Activated CD4-positive, CD25-positive, alpha-beta regulatory T cell treated with anti-CD3 and anti-CD28 coated beads, Interleukin-2, amount 50 U/mL, for 16 hours (primary cell): ENCODE measurements around the gene TMEM88.
"Not testable (repeated sequence)": the region's sequence is repeated elsewhere in the genome, so short reads cannot be mapped to it uniquely, and the experiment has no call there.

Source experiments
- DNase-seq: peaks from one replicate; pipeline ENCODE4 v3.0.0-alpha.2; 2020; ENCODE audit warnings: low read depth, low spot score

TMEM88 gene, protein sequence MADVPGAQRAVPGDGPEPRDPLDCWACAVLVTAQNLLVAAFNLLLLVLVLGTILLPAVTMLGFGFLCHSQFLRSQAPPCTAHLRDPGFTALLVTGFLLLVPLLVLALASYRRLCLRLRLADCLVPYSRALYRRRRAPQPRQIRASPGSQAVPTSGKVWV

DNA sequence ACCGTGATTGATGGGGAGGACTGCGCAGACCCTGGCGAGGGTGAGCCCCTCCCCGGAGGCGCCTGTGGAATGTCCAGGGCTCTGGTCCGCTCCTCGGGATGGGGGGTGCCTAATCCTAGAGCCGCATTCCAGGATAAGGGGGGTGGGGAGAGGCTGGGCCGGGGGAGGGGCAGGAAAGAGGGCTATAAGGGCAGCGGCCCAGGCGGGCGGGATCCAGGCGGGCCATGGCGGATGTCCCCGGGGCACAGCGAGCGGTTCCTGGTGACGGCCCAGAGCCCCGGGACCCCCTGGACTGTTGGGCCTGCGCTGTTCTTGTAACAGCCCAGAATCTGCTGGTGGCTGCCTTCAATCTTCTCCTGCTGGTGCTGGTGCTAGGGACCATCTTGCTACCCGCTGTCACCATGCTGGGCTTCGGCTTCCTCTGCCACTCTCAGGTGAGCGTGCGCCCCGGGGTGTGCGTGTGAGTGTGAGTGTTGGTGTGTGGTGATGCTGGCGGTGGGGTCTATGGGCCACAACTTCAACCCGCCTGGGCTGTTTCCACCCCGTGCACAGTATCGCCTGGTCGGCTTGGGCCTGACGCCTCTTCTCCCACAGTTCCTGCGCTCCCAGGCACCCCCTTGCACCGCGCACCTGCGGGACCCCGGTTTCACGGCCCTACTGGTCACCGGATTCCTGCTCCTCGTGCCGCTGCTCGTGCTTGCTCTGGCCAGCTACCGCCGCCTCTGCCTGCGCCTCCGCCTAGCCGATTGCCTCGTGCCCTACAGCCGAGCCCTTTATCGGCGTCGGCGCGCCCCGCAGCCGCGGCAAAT lies at the start of gene TMEM88:
TSS of gene TMEM88 (plus strand) at position 216 of the 809 bp plus-strand sequence. CDS start at position 225, 9 bp downstream.
- DNase-seq: no peak

DNA sequence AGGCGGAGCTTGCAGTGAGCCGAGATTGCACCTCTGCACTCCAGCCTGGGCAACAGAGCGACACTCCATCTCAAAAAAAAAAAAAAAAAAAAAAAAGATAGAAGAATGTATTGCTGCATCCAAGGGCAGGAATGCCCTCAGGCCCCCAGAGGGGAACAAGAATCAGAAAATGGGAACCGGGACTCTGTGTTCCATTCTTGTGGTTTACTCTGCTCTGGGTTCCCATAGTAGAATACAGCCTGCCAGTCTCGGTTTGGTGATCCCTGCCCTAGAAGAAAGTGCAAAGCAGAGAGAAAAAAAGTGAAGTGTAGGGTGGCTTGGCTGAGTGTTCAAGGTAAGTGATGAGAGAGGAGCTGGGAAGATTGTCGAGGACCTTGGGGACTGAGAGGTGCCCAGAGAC lies 48.3 kb upstream of the TMEM88 start:
- DNase-seq: no peak

DNA sequence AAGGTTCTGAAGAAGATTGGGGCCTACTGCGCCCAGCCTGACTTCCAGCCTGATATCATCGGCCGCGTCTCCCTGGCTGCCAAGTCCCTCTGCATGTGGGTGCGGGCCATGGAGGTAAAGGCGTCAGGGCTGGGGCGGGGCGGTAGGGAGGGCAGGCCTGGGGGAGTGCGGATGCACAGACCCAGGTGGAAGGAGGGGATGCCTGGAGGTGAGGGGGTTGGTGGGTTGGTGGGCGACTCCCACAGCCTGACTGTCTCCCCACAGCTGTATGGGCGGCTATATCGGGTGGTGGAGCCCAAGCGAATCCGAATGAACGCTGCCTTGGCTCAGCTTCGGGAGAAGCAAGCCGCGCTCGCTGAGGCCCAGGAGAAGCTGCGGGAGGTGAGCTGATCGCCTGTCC lies 47.7 kb upstream of the TMEM88 start:
- DNase-seq: no peak

DNA sequence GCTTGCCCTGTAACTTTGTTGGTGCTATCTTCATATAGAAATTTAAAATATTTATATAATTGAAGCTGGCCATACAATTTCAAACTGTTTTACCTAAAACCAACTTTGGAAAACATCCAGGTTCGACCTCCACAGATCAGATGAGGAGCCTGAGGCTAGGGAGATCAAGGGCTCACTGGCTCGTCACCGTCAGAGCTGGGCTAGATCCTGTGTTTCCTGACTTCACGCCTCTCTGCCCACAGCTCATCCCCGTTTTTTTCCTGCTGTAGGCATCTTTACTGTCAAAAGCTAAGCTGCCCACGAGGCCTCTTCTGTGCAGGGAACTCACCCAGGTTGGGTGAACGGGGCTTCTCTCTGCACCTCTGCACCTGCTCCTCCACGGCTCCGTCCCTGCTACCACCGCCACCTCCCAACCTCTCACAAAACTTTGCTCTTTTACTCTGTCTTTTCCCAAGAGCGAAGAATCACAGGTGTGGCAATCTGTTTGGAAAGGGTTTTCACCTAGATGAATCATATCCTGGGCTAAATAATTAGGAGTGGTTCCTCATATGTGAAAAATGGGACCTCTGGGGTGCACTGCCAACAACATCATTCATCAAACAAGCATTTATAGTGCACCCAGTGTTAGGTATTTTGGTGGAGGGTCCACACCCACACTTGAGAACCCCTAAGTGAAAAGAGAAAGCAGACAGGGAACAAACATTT lies 45.6 kb upstream of the TMEM88 start:
- no peak for DNase-seq

DNA sequence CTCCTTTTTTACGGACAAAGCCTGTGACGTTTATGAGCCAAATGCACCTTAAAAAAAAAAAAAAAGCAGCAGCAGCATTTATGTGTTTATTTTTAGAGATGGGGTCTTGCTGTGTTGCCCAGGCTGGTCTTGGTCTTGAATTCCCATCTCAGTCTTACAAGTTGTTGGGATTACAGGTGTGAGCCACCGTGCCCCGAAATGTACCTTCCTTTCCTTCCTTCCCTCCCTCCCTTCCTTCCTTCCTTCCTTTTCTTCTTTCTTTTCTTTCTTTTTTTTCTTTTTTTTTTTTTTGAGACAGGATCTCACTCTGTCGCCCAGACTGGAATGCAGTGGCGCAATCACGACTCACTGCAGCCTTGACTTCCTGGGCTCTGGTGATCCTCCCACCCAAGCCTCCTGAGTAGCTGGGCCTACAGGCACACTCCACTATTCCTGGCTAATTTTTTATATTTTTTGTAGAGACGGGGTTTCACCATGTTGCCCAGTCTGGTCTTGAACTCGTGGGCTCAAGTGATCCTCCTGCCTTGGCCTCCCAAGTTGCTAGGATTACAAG lies 45.0 kb upstream of the TMEM88 start:
- not testable (repeated sequence) for DNase-seq

DNA sequence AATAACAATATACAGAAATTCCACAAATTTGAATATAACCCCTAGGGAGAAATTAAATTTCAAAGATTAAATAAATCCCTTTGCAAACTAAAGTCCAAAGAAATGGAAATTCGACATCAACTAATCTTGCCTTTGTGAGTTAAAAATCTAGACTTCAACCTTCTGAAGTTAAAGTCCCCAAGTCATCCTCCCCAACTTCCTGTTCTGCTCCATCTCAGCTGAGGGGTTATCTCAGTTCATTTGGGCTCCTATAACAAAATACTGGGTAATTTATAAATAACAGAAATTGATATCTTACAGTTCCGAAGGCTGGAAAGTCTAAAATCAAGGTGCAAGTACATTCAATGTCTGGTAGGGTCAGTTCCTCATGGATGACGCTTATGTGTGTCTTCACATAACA lies 43.6 kb upstream of the TMEM88 start:
- DNase-seq: no peak

DNA sequence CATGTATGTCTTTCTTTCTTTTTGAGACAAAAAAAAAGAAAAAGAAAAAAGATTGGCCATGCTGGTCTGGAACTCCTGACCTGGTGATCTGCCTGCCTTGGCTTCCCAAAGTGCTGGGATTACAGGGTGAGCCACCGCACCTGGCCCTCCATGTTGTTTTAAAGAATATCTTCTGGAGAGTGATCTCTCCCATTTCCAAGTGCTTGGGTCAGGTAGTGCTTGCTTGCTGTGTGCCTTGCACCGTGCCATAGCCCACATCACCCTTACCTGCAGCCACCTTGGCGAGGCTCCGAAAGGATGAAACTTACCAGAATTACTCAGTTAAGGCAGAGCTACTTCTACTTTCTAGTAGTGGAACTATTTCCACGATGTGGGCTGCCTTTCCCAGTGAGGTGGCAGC lies 39.9 kb upstream of the TMEM88 start:
- no peak for DNase-seq

DNA sequence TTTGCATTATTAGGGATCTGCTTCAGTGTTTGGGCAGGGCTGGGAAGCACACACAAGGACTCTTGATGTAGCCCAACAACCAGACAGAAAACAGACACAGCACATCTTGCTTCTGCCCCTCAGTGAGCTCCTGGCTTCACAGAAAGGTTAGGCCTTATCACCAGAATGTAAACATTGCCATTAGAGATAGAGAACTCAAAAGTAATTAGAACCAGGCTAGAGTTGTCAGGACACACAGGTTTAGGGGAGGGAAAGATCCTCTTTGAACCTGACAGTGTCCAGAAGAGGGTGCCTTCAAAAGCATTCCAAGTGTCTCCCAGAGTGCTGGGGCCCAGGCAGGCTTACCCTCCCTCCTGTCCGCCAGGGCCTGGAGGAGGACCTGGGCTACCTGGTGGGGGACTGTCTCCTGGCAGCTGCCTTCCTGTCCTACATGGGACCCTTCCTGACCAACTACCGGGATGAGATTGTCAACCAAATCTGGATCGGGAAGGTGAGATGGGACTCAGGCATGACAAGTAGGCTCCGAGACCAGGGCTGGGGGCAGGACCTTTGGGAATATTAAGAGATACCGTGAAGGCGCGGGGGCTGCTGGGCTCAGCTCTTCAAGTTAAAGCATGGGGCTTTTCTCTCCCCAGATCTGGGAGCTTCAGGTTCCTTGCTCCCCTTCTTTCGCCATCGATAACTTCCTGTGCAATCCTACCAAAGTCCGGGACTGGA lies 37.8 kb upstream of the TMEM88 start:
- no peak for DNase-seq

DNA sequence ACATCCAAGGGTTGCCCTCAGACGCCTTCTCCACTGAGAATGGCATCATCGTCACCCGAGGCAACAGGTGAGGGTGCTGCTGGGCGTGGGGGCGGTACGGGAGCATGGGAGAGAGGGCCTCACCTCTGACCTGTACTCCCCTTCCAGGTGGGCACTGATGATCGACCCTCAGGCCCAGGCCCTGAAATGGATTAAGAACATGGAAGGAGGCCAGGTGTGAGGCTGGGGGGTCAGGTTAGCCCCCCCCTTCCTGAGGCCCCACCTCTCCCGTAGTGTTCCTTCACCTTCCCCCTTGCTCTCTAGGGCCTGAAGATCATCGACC lies 37.3 kb upstream of the TMEM88 start:
- DNase-seq: no peak

DNA sequence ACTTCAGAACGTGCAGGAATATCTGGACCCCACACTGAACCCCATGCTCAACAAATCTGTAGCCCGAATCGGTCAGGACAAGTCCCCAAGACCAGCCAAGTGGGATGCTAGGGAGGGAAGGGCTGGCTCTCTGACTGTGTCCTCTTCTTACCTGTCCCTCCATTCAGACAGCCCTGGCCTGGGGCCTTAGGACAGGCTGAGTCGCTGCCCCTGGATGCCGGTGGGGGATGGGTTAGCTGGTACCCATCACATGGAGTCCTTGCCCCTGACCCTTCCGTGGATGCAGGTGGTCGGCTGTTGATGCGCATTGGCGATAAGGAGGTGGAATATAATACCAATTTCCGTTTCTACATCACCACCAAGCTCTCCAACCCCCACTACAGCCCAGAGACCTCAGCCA lies 36.8 kb upstream of the TMEM88 start:
- no peak for DNase-seq

DNA sequence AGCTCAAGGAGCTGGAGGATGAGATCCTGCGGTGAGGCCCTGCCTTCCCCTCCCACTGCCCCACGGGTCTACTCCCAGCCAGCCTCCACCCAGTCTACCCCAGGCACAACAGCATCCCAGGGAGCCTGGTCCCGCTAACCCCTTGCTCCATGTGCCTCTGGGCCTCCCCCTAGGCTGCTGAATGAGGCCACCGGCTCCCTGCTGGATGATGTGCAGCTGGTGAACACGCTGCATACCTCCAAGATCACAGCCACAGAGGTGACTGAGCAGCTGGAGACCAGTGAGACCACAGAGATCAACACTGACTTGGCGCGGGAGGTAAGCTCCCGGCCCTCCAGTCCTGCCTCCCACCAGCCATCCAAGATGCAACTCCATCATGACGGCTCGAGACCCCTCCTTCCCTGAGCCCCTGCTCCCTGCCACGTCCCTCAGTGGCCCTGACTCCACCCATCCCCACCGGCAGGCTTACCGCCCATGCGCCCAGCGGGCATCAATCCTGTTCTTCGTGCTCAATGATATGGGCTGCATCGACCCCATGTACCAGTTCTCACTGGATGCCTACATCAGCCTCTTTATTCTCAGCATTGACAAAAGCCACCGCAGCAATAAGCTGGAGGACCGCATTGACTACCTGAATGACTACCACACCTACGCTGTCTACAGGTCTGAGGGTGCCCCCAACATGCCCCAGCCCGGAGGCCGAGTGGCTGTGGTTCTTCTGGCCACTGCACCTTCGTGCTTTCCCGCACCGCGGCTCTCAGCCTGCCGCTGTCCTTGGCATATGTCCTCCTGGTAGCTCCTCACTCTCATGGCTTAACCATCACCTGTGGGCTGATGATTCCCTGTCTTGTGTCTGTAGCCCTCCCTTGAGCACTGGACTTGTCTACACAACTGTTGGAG lies 35.9 kb upstream of the TMEM88 start:
- no peak for DNase-seq

DNA sequence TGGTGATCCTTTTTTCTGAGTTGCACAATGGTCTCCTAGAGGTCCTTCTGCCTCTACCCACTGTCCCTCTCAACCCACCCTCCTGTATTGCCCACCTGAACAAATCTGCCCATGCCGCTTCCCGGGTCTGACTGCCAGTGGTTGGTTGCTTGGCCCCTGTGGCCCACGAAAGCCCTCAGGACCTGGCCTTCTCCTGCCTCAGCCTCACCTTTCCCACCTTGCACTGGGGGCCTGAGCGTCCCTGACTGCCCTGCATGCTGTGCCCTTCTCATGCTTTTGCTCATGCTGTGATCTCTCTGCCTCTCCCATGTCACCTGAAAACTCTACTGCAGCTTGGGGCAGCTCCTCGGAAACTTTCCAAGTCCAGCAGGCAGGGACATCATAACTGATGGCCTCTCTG lies 34.6 kb upstream of the TMEM88 start:
- no peak for DNase-seq

DNA sequence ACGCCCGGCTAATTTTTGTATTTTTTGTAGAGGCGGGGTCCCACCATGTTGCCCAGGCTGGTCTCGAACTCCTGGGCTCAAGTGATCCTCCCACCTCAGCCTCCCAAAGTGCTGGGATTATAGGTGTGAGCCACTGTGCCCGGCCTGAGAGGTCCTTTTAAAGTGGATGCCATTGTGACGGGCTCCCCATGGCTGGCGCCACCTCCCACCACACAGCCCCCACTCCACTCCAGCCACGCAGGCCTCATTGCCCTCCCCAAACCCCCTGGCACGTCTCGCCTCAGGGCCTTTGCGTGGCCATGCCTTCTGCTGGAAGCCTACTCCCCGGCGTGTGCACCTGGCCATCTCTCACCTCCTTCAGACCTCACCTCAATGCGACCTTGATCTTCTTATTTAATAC lies 32.7 kb upstream of the TMEM88 start:
- DNase-seq: no peak

DNA sequence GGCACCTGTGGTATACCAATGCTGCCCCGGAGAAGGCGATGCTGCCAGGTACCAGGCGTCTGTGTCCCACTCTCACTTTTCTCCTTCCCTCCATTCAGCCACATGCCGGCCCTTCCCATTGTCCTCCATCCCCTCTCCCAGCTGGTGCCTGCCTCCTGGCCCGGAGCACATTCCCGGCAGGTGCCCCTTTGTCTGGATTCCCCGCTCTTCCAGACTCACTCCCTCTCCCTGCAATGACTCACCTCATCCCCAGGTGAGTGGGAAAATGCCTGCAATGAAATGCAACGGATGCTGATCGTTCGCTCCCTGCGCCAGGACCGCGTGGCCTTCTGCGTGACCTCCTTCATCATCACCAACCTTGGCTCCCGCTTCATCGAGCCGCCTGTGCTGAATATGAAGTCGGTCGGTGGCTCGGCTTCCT lies 31.3 kb upstream of the TMEM88 start:
- no peak for DNase-seq

DNA sequence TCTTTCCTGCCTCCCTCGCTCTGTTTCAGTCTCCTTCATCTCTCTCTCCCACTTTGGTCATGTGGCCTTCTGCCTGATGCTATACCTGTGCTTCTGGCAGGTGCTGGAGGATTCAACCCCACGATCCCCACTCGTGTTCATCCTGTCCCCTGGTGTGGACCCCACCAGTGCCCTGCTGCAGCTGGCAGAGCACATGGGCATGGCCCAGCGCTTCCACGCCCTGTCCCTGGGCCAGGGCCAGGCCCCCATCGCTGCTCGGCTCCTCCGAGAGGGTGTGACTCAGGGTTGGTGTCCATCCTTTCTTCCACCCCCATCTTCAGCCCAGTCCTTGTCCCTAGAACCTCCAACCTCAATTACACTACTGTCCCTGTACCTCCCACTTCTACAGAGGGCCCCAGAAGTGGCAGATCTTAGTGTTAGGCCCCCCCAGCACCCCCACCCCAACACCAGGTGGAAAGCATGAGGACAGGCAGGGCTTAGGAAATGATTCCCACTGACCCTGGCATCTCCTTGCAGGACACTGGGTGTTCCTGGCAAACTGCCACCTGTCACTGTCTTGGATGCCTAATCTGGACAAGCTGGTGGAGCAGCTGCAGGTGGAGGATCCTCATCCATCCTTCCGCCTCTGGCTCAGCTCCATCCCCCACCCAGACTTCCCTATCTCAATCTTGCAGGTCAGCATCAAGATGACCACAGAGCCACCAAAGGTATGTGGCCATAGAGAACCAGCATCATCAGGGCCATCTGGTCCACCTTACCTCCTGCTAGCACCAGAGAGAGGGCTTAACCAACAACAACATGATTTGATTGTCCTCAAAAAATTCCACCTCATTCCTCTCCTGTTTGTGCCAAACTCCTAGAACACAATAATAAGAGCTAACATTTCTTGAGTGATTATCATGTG lies 30.6 kb upstream of the TMEM88 start:
- no peak for DNase-seq

DNA sequence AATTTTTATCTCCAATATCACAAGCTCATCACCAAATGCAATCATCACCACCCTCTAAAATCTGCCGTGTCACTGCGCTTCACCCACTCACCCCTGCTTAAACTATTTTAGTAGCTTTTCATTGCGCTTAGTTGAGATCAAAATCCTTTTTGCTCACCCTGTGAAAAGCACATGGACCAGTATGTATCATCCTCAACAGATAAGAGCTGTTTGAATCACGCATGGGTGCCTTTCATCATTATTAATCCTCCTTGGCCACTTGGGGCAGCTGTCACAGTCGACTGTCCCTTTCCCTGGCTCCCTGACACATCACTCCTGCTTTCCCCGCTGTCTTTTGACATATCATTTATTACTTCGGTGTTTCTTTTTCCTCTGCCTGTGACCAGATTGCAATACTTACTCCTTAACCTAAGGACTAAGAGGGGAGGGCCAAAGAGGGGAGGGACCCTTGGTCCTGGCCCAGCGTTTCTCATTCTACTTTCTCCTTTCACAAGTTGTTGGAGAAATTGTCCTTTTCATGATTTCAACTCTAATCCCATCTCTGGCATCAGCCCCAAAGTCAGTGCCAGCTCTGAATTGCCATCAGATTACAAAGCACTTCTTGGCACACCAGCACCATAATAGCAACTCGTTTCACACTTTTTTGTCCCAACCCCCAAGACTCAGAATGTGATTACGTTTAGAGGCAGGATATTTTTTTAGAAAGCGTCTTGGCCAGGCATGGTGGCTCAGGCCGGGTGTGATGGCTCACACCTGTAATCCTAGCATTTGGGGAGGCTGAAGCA lies 29.5 kb upstream of the TMEM88 start:
- no peak for DNase-seq

DNA sequence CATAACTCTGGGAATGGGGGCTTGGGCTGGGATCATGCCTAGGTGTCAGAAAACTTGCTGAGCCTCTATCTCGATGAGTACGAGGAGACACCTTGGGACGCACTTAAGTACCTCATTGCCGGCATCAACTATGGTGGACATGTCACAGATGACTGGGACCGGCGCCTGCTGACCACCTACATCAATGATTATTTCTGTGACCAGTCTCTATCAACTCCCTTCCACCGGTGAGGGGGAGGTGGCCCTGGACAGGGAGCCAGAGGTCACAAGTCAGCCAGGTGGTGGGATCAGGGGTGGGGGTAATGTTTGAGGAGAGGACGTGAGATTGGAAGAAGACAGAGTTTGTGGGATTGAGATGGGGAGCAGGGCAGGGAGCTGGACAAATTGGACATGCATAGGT lies 24.2 kb upstream of the TMEM88 start:
- no peak for DNase-seq

DNA sequence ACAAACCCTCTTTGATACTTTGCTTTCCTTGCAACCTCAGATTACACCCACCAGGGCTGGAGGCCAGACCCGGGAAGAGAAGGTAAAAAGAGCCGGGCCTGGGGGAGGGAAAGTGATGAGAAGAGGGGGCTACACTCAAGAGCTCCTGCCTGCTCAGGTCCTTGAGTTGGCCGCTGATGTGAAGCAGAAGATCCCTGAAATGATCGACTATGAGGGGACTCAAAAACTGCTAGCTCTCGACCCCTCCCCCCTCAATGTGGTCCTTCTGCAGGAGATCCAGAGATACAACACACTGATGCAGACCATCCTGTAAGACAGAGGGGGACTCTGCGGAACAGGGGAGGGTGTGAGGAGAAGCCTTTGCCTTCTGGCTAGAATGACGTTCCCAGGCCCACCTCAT lies 23.6 kb upstream of the TMEM88 start:
- DNase-seq: no peak

DNA sequence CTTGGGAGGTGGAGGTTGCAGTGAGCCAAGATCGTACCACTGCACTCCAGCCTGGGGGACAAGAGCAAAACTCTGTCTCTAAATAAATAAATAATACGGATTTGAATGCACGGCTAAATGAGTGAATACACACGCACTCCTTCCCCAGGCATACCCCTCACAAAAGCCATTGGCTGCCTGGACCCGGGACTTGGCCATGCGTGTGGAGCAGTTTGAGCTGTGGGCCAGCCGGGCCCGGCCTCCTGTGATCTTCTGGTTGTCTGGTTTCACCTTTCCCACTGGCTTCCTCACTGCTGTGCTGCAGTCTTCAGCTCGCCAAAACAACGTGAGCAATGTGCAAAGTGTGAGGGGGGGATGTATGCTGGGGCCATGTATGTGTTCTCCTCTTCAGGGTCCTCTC lies 22.4 kb upstream of the TMEM88 start:
- DNase-seq: no peak
